Ascending aorta (tissue), 2 donors: ENCODE data around the gene KCNN4. TPM values are rescaled to one million over a fixed set of nuclear protein-coding genes. Genes with fewer than 3 reads are reported as not detected.
A peak's percentile ranks its signal among the peaks of the same experiment; 100 is the strongest.

Source experiments
- DNase-seq, 2 donors: peaks; one replicate each; pipeline ENCODE4 v3.0.0-alpha.2; 2019; ENCODE audit warnings: low spot score in 2 of 2
- H3K27ac ChIP-seq, 2 donors: fragments of 200-600 bp; sonication (generic); one replicate each; pipeline ENCODE4 v1.5.1; 2016 to 2017; ENCODE audit warnings: mild to moderate bottlenecking in 1 of 2
- H3K27me3 ChIP-seq: fragments of 200-600 bp; sonication (generic); one replicate; pipeline ENCODE4 v1.5.1; 2017
- H3K36me3 ChIP-seq, 2 donors: fragments of 200-600 bp; sonication (generic); one replicate each; pipeline ENCODE4 v1.5.1; 2016
- H3K4me1 ChIP-seq, 2 donors: fragments of 200-600 bp; sonication (generic); one replicate each; pipeline ENCODE4 v1.5.1; 2016 to 2017; ENCODE audit warnings: mild to moderate bottlenecking in 1 of 2
- H3K4me3 ChIP-seq, 2 donors: fragments of 200-600 bp; sonication (generic); one replicate each; pipeline ENCODE4 v1.5.1; 2016 to 2017; ENCODE audit warnings: mild to moderate bottlenecking in 1 of 2
- H3K9me3 ChIP-seq, 2 donors: fragments of 200-600 bp; sonication (generic); one replicate each; pipeline ENCODE4 v1.5.1; 2016
- CTCF ChIP-seq, 3 experiments: fragments of 200-600 bp in 2 of 3; fragments of 450-650 bp in 1 of 3; sonication (generic) in 2 of 3; IDR thresholded peaks; one replicate each; pipeline ENCODE4 v1.5.1; 2016 to 2019; ENCODE audit warnings: antibody characterized with exemption in 3 of 3, mild to moderate bottlenecking in 1 of 3, moderate library complexity in 1 of 3
- intact Hi-C: fragments of 100-400 bp; cut with DNase I; formaldehyde crosslinking; loops from one replicate; pipeline ENCODE4 v1.15.1; 2023
- total RNA-seq: library from RNA; depleted of rRNA; stranded (reverse); fragments of >200 nt; gene quantifications from one replicate; pipeline ENCODE4 v1.1.0, GENCODE V29; 2016

KCNN4 gene
- total RNA-seq, 1 donor from 2014 or later: 2.3 TPM

GRCh38 chr19:43754503-43755255 is 26.1 kb downstream of the KCNN4 start, which contains the start of gene SMG9:
TSS of gene SMG9 (minus strand) at chr19:43754962. CDS start at chr19:43750741, 4,221 bp downstream.
- Histone ChIP-seq H3K4me1 (peaks cover 3 to 26% of the 10 kb centered on the region in 2 donors), H3K4me3 (peak within 1 kb of the TSS; percentile 77 to 92), H3K27ac (peak within 1 kb of the TSS; percentile 99), H3K27me3 (no peaks in the 10 kb centered on the region), H3K9me3 (no peaks in the 10 kb centered on the region), H3K36me3 (peaks cover 9 to 12% of the 10 kb centered on the region in 2 donors)
- TF ChIP-seq CTCF (IDR thresholded peaks at IDR 0.05): no peak
- intact Hi-C loops: loop anchor here (1.0 to 10.0 kb wide), 5 partner anchors 72 to 221 kb away; partner anchors contain the start of genes IRGQ, ZNF283, ZNF45 and ZNF575
- peak; percentile 87 to 98 for DNase-seq

- H3K36me3 ChIP-seq: peaks cover 14 to 16% of the 10 kb centered on the region in 2 donors
- peak overlapping the region; percentile 77 to 92 for H3K4me3 ChIP-seq
- no peak for TF ChIP-seq CTCF (IDR thresholded peaks at IDR 0.05)
- H3K9me3 ChIP-seq: no peaks in the 10 kb centered on the region
- intact Hi-C loops: loop anchor here (1.0 to 10.0 kb wide), 4 partner anchors 73 to 221 kb away; partner anchors contain the start of genes IRGQ, ZNF283, ZNF45 and ZNF575
- H3K27me3 ChIP-seq: no peaks in the 10 kb centered on the region
- peak overlapping the region; percentile 99 for H3K27ac ChIP-seq
- H3K4me1 ChIP-seq: peaks cover 3 to 26% of the 10 kb centered on the region in 2 donors
- no peak for DNase-seq
Observed at GRCh38 chr19:43754253-43754502, 26.6 kb downstream of the KCNN4 start.

- Histone ChIP-seq H3K27me3 (no peaks in the 10 kb centered on the region), H3K36me3 (peaks cover 29 to 34% of the 10 kb centered on the region in 2 donors), H3K27ac (no peak overlapping the region), H3K4me1 (peaks cover 3 to 26% of the 10 kb centered on the region in 2 donors), H3K4me3 (no peak overlapping the region), H3K9me3 (no peaks in the 10 kb centered on the region)
- no peak for DNase-seq
- no peak for TF ChIP-seq CTCF (IDR thresholded peaks at IDR 0.05)
- intact Hi-C loops: loop anchor here (10.0 kb wide), 1 partner anchor 182 kb away; the partner anchor contains the start of gene ZNF45
Observed at GRCh38 chr19:43752287-43752875, 28.4 kb downstream of the KCNN4 start.

- no peak for DNase-seq
- H3K27me3 ChIP-seq: no peaks in the 10 kb centered on the region
- H3K27ac ChIP-seq: no peak overlapping the region
- H3K9me3 ChIP-seq: no peaks in the 10 kb centered on the region
- H3K4me3 ChIP-seq: no peak overlapping the region
- peaks cover 36 to 41% of the 10 kb centered on the region in 2 donors for H3K36me3 ChIP-seq
- H3K4me1 ChIP-seq: peaks cover 3 to 26% of the 10 kb centered on the region in 2 donors
- TF ChIP-seq CTCF (IDR thresholded peaks at IDR 0.05): no peak
- intact Hi-C loops: loop anchor here (10.0 kb wide), 1 partner anchor 183 kb away; the partner anchor contains the start of gene ZNF45
Observed at GRCh38 chr19:43751466-43752220, 29.1 kb downstream of the KCNN4 start.

- Histone ChIP-seq H3K27me3 (no peaks in the 10 kb centered on the region), H3K4me1 (peaks cover 3 to 20% of the 10 kb centered on the region in 2 donors), H3K4me3 (no peak overlapping the region), H3K36me3 (peaks cover 46 to 58% of the 10 kb centered on the region in 2 donors), H3K9me3 (no peaks in the 10 kb centered on the region), H3K27ac (no peak overlapping the region)
- intact Hi-C loops: loop anchor here (10.0 kb wide), 1 partner anchor 185 kb away; the partner anchor contains the start of gene ZNF45
- no peak for DNase-seq
- TF ChIP-seq CTCF (IDR thresholded peaks at IDR 0.05): no peak
Observed at GRCh38 chr19:43749898-43750297, 30.9 kb downstream of the KCNN4 start.
